Measurements from ENCODE around the gene BDH1.

Gene BDH1

GRCh38 chr3:197532388-197532787, 23.4 kb downstream of the BDH1 start:
- no peak overlapping the region for H3K4me2 ChIP-seq (ENCODE audit: insufficient read depth, low read length)
- no peaks in the 10 kb centered on the region for H3K4me1 ChIP-seq (ENCODE audit: insufficient read depth, low read length)
- H3K36me3 ChIP-seq (ENCODE audit: insufficient read depth, low read length) = peaks cover 84% of the 10 kb centered on the region
- H2AFZ ChIP-seq (ENCODE audit: low read depth, low read length) = no peak overlapping the region
- H3K9ac ChIP-seq (ENCODE audit: low read depth, low read length) = no peak overlapping the region
- no peaks in the 10 kb centered on the region for H3K27me3 ChIP-seq (ENCODE audit: insufficient read depth, low read length, poor library complexity)
- H3K4me3 ChIP-seq (ENCODE audit: low read depth in 1 of 2, low read length in 2 of 2) = no peak overlapping the region
- no peak overlapping the region for H3K27ac ChIP-seq (ENCODE audit: low read length)
- no peaks in the 10 kb centered on the region for H3K9me3 ChIP-seq (ENCODE audit: insufficient read depth, low read length, severe bottlenecking)
- peaks cover 3% of the 10 kb centered on the region; the same call in 1 of the 2 replicates for H3K79me2 ChIP-seq (ENCODE audit: insufficient read depth, low read length)
- ATAC-seq (ENCODE audit: insufficient read depth, low read depth) (no peak), DNase-seq (no peak)
- H4K20me1 ChIP-seq (ENCODE audit: insufficient read depth, low read length) = peaks cover 18% of the 10 kb centered on the region; the same call in 1 of the 2 replicates
- TF ChIP-seq EZH2 (IDR thresholded peaks at IDR 0.05; ENCODE audit: borderline replicate concordance, low read depth, low read length, severe bottlenecking) (no peak), CTCF (IDR thresholded peaks at IDR 0.05; ENCODE audit: borderline replicate concordance, extremely low read depth, low read length, poor library complexity, severe bottlenecking) (no peak)

- DNase-seq (no peak), ATAC-seq (ENCODE audit: insufficient read depth, low read depth) (no peak)
- Histone ChIP-seq H3K4me2 (ENCODE audit: insufficient read depth, low read length) (no peak overlapping the region), H4K20me1 (ENCODE audit: insufficient read depth, low read length) (peaks cover 13% of the 10 kb centered on the region), H3K4me1 (ENCODE audit: insufficient read depth, low read length) (no peaks in the 10 kb centered on the region), H2AFZ (ENCODE audit: low read depth, low read length) (no peak overlapping the region), H3K4me3 (ENCODE audit: low read depth in 1 of 2, low read length in 2 of 2) (no peak overlapping the region), H3K79me2 (ENCODE audit: insufficient read depth, low read length) (no peaks in the 10 kb centered on the region), H3K9ac (ENCODE audit: low read depth, low read length) (no peak overlapping the region), H3K9me3 (ENCODE audit: insufficient read depth, low read length, severe bottlenecking) (no peaks in the 10 kb centered on the region), H3K27me3 (ENCODE audit: insufficient read depth, low read length, poor library complexity) (no peaks in the 10 kb centered on the region), H3K27ac (ENCODE audit: low read length) (no peak overlapping the region), H3K36me3 (ENCODE audit: insufficient read depth, low read length) (peaks cover 92% of the 10 kb centered on the region)
- no peak for TF ChIP-seq EZH2 (IDR thresholded peaks at IDR 0.05; ENCODE audit: borderline replicate concordance, low read depth, low read length, severe bottlenecking)
- TF ChIP-seq CTCF (IDR thresholded peaks at IDR 0.05; ENCODE audit: borderline replicate concordance, extremely low read depth, low read length, poor library complexity, severe bottlenecking) = no peak
Observed at GRCh38 chr3:197528190-197528589, 27.6 kb downstream of the BDH1 start.

- Histone ChIP-seq H2AFZ (ENCODE audit: low read depth, low read length) (no peak overlapping the region), H3K36me3 (ENCODE audit: insufficient read depth, low read length) (peaks cover 91% of the 10 kb centered on the region)
- ATAC-seq (ENCODE audit: insufficient read depth, low read depth) = no peak
Observed at GRCh38 chr3:197527569-197527968, 28.2 kb downstream of the BDH1 start.

More at GRCh38 chr3:197527569-197527968, 28.2 kb downstream of the BDH1 start:
- Histone ChIP-seq H4K20me1 (ENCODE audit: insufficient read depth, low read length) (peaks cover 11% of the 10 kb centered on the region), H3K9ac (ENCODE audit: low read depth, low read length) (no peak overlapping the region), H3K9me3 (ENCODE audit: insufficient read depth, low read length, severe bottlenecking) (no peaks in the 10 kb centered on the region), H3K4me2 (ENCODE audit: insufficient read depth, low read length) (no peak overlapping the region), H3K4me3 (ENCODE audit: low read depth in 1 of 2, low read length in 2 of 2) (no peak overlapping the region), H3K27me3 (ENCODE audit: insufficient read depth, low read length, poor library complexity) (no peaks in the 10 kb centered on the region), H3K79me2 (ENCODE audit: insufficient read depth, low read length) (no peaks in the 10 kb centered on the region), H3K27ac (ENCODE audit: low read length) (no peak overlapping the region), H3K4me1 (ENCODE audit: insufficient read depth, low read length) (no peaks in the 10 kb centered on the region)
- no peak for TF ChIP-seq CTCF (IDR thresholded peaks at IDR 0.05; ENCODE audit: borderline replicate concordance, extremely low read depth, low read length, poor library complexity, severe bottlenecking)
- TF ChIP-seq EZH2 (IDR thresholded peaks at IDR 0.05; ENCODE audit: borderline replicate concordance, low read depth, low read length, severe bottlenecking) = no peak
- DNase-seq = no peak

Data from DND-41 (cell line).